ENCODE data around the gene SHOX. TPM values are rescaled to one million over a fixed set of nuclear protein-coding genes. Genes with fewer than 3 reads are reported as not detected.
"Not testable (repeated sequence)": the region's sequence is repeated elsewhere in the genome, so short reads cannot be mapped to it uniquely, and the experiment has no call there.

SHOX gene
- total RNA-seq, 2 donors from 2014 or later, result 0.21 TPM; not detected in 1

DNA sequence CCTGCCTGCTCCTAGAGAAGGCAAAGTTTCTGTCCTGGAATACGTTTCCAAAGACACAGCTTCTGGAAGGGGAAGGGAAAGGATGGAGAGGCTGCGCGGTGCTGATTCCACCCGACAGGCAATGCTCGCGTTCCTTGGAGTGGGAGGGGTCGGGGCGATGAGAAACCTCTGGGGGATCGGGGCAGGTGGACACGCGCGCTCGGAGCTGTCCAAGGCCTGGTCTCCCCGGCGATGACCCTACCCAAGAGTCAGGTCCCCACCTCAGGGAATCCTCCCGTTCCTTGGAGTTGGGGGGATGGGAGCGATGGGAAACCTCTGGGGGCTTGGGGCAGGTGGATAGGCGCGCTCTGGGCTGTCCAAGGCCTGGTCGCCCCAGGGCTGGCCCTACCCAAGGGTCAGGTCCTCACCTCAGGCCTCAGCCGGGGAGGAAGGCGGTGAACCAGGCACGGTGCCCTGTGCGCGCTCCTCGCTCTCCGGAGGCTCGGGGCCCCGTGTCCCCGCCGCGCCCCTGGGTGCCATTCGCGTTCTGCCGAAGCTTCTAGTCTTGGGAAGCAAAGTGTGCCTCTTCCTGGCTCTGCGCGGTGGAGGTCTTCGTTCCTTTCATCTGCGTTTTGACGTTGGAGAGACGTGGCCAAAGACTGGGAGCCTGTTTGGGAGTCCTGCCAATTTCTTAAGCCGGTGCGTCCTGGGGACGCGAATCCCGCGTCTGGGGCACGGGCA is 10.6 kb upstream of the SHOX start:
- Histone ChIP-seq H3K4me1 (ENCODE audit: control insufficient read depth in 1 of 2, low read depth in 2 of 2) (no peaks in the 10 kb centered on the region), H3K36me3 (no peaks in the 10 kb centered on the region), H3K4me3 (no peak overlapping the region), H3K9me3 (no peaks in the 10 kb centered on the region), H3K27ac (no peak overlapping the region), H3K27me3 (replicated peaks; ENCODE audit: insufficient read depth) (no peaks in the 10 kb centered on the region)
- DNase-seq (ENCODE audit: low spot score) (no peak), ATAC-seq (ENCODE audit: insufficient number of reproducible peaks, low FRiP score, low read depth) (no peak)
- TF ChIP-seq, protein P1, sequence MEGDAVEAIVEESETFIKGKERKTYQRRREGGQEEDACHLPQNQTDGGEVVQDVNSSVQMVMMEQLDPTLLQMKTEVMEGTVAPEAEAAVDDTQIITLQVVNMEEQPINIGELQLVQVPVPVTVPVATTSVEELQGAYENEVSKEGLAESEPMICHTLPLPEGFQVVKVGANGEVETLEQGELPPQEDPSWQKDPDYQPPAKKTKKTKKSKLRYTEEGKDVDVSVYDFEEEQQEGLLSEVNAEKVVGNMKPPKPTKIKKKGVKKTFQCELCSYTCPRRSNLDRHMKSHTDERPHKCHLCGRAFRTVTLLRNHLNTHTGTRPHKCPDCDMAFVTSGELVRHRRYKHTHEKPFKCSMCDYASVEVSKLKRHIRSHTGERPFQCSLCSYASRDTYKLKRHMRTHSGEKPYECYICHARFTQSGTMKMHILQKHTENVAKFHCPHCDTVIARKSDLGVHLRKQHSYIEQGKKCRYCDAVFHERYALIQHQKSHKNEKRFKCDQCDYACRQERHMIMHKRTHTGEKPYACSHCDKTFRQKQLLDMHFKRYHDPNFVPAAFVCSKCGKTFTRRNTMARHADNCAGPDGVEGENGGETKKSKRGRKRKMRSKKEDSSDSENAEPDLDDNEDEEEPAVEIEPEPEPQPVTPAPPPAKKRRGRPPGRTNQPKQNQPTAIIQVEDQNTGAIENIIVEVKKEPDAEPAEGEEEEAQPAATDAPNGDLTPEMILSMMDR (IDR thresholded peaks at IDR 0.05), result no peak

- Histone ChIP-seq H3K4me1 (ENCODE audit: control insufficient read depth in 1 of 2, low read depth in 2 of 2) (no peaks in the 10 kb centered on the region), H3K4me3 (no peak overlapping the region)
- DNase-seq (ENCODE audit: low spot score), result no peak
Observed at GRCh38 chrX:621705-622503, 8.7 kb upstream of the SHOX start.

DNA sequence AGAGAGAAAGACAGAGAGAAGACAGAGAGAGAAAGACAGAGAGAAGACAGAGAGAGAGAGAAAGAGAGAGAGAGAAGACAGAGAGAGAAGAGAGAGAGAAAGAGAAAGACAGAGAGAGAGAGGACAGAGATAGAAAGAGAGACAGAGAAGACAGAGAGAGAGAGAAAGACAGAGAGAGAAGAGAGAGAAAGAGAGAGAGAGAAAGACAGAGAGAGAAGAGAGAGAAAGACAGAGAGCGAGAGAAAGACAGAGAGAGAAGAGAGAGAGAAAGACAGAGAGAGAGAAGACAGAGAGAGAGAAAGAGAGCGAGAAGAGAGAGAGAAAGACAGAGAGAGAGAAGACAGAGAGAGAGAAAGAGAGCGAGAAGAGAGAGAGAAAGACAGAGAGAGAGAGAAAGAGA is 7.8 kb upstream of the SHOX start:
- not testable (repeated sequence) for H3K36me3 ChIP-seq; H3K4me3 ChIP-seq; H3K27ac ChIP-seq; H3K4me1 ChIP-seq (ENCODE audit: control insufficient read depth in 1 of 2, low read depth in 2 of 2); H3K9me3 ChIP-seq; ATAC-seq (ENCODE audit: insufficient number of reproducible peaks, low FRiP score, low read depth); DNase-seq (ENCODE audit: low spot score); H3K27me3 ChIP-seq (replicated peaks; ENCODE audit: insufficient read depth)

More at GRCh38 chrX:621705-622503, 8.7 kb upstream of the SHOX start:
- Histone ChIP-seq H3K9me3 (no peaks in the 10 kb centered on the region), H3K27ac (no peak overlapping the region), H3K36me3 (no peaks in the 10 kb centered on the region), H3K27me3 (replicated peaks; ENCODE audit: insufficient read depth) (no peaks in the 10 kb centered on the region)
- no peak for ATAC-seq (ENCODE audit: insufficient number of reproducible peaks, low FRiP score, low read depth)
- TF ChIP-seq, protein P1 (IDR thresholded peaks at IDR 0.05), result no peak

GRCh38 chrX:623268-623598 is 7.4 kb upstream of the SHOX start:
- Histone ChIP-seq H3K4me3 (no peak overlapping the region), H3K27ac (no peak overlapping the region), H3K27me3 (replicated peaks; ENCODE audit: insufficient read depth) (no peaks in the 10 kb centered on the region), H3K9me3 (no peaks in the 10 kb centered on the region), H3K4me1 (ENCODE audit: control insufficient read depth in 1 of 2, low read depth in 2 of 2) (no peaks in the 10 kb centered on the region), H3K36me3 (no peaks in the 10 kb centered on the region)
- ATAC-seq (ENCODE audit: insufficient number of reproducible peaks, low FRiP score, low read depth) (no peak), DNase-seq (ENCODE audit: low spot score) (no peak)
- TF ChIP-seq, protein P1 (IDR thresholded peaks at IDR 0.05), result no peak

GRCh38 chrX:623599-624315 is 6.8 kb upstream of the SHOX start:
- no peaks in the 10 kb centered on the region for H3K9me3 ChIP-seq
- H3K4me3 ChIP-seq, result no peak overlapping the region
- H3K27me3 ChIP-seq (replicated peaks; ENCODE audit: insufficient read depth), result no peaks in the 10 kb centered on the region
- DNase-seq (ENCODE audit: low spot score), result no peak
- H3K27ac ChIP-seq, result no peak overlapping the region
- no peaks in the 10 kb centered on the region for H3K36me3 ChIP-seq
- TF ChIP-seq, protein P1 (IDR thresholded peaks at IDR 0.05), result no peak
- H3K4me1 ChIP-seq (ENCODE audit: control insufficient read depth in 1 of 2, low read depth in 2 of 2), result no peaks in the 10 kb centered on the region
- ATAC-seq (ENCODE audit: insufficient number of reproducible peaks, low FRiP score, low read depth), result no peak
